D721Med (cell line): ENCODE data around the gene LRRIQ1.

Experiments
- DNase-seq: peaks from one replicate; pipeline ENCODE4 v3.0.0; 2011; ENCODE audit warnings: low spot score; ENCODE audit not compliant: insufficient read length
- FAIRE-seq: peaks from 2 replicates; lab custom pipeline; 2011; peaks lifted over from hg19 to GRCh38; lab: Jason Lieb, UNC
- TF ChIP-seq, protein P1 (sequence below): IDR thresholded peaks from 2 replicates; pipeline ENCODE4 v1.5.1; 2012; ENCODE audit warnings: mild to moderate bottlenecking, control low read depth; ENCODE audit not compliant: insufficient read depth; ENCODE audit errors: missing control alignments

Gene LRRIQ1

DNA sequence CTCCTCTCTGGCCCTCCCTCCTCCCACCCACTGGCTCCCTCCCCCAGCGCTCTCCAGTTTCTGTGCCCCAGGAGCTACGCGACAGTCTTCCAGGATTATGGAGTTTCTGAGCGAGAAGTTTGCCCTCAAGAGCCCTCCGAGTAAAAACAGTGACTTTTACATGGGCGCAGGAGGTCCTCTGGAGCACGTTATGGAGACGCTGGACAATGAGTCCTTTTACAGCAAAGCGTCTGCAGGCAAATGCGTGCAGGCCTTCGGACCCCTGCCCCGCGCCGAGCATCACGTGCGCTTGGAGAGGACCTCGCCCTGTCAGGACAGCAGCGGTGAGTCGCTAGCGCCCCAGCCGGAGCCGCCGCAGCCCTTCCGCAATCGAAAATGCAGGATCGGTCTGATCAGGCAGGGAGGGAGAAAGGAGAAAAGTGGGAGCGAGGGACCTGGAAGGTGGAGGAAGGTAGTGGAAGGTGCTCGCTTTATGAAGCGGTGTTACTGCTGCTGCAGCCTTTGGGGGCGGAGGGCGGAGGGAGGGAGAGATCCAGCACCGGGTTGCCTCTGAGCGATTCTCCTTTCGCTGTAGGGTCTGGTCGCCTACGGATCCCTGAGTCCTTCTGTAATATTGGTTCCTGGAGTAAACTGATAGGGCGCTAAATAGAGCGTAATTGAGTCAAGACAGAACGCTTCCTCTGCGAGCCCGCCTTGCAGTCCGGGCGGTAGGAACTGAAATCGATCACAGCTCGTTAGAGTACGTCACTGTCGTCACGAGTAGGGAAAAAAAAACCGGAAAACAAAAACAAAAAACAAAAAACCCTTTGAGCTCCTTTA is 244.2 kb downstream of the LRRIQ1 start, which contains the start of gene ALX1:
ALX1 (plus strand) TSS at position 56 of the 819 bp plus-strand sequence; CDS start at position 98, 42 bp downstream.
- DNase-seq, result peak; percentile 26
- TF ChIP-seq, protein P1, sequence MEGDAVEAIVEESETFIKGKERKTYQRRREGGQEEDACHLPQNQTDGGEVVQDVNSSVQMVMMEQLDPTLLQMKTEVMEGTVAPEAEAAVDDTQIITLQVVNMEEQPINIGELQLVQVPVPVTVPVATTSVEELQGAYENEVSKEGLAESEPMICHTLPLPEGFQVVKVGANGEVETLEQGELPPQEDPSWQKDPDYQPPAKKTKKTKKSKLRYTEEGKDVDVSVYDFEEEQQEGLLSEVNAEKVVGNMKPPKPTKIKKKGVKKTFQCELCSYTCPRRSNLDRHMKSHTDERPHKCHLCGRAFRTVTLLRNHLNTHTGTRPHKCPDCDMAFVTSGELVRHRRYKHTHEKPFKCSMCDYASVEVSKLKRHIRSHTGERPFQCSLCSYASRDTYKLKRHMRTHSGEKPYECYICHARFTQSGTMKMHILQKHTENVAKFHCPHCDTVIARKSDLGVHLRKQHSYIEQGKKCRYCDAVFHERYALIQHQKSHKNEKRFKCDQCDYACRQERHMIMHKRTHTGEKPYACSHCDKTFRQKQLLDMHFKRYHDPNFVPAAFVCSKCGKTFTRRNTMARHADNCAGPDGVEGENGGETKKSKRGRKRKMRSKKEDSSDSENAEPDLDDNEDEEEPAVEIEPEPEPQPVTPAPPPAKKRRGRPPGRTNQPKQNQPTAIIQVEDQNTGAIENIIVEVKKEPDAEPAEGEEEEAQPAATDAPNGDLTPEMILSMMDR, result no peak
- no peak for FAIRE-seq

DNA sequence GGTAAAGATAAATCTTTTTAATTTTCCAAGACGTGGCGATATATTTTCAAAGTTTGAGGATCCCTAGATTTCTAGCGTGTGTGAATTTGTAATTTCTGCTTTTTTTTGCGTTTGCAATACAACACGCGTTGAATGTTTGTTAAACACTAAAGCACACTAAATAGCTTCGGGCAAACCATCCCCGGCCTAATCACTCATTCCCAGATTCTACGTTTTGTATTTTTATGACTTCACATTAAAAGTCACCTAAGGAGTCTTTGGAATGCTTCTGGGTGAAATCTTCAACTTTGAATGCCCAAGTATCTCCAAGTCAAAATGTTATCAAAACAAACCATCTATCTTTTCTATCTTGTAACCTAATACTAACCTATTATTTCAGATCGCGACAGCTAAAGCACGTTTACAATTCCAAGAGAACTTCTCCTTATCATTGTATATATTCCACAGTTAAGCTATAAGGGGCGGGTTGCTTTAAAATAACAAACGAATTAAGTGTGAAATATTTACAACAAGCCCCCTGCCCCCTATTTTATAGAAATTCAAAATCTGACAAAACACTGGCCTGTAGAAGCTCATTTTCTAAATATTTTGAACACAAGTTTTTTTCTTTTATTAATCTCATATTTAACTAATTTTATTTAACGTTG is 245.0 kb downstream of the LRRIQ1 start:
- no peak for FAIRE-seq
- TF ChIP-seq, protein P1, result no peak

DNA sequence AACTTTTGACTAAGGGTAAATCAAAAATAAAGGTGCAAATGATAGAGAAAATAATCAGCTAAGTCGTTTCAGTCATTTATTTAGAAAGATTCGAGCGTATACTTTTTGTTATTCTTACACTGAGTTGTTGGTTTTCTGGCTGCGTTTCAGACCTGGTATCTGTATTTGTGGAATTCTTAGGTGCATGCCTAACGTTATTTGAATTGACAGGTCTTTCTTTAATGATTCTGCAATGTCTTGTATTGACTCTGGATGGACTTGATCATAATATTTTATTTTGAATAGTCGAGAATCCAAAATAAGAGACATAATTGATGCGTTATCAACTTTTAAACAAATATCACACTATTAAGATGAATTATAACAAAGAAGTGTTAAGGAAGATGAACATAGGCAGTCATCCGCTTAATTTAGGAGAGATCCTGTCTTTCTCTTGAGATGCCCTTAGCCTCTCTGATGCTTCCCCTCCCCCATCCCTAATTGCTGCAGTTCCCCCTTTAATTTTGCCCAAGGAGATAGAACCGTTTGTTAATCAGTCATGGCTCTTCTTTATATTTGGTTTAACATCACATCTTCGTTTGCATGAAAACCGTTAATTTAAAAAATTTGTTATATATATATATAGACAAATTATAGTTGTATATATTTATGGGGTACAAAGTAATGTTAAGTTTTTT is 245.6 kb downstream of the LRRIQ1 start:
- no peak for DNase-seq
- no peak for FAIRE-seq
- TF ChIP-seq, protein P1, result no peak

More for the DNA sequence above, 245.0 kb downstream of the LRRIQ1 start:
- no peak for DNase-seq

DNA sequence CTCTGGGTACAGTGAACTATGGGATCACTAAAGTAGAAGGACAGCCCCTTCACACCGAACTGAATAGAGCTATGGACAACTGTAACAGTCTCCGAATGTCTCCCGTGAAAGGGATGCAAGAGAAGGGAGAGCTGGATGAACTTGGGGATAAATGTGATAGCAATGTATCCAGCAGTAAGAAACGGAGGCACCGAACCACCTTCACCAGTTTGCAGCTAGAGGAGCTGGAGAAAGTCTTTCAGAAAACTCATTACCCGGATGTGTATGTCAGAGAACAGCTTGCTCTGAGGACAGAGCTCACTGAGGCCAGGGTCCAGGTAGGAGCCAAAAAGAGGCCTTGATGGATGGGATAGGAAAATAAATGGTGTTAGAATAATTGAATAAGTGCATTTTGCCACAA is 247.4 kb downstream of the LRRIQ1 start:
- TF ChIP-seq, protein P1, result no peak
- DNase-seq (no peak), FAIRE-seq (no peak)
